Neural cell (in vitro differentiated cells): ENCODE measurements around the gene ALPG. TPM values are rescaled to one million over a fixed set of nuclear protein-coding genes. Genes with fewer than 3 reads are reported as not detected.

Source experiments
- H2AFZ ChIP-seq: fragments of 200-600, 300-800 bp; sonication (generic), shearing (Covaris generic); 2 replicates; pipeline ENCODE4 v1.6.0; 2014; ENCODE audit warnings: low read depth, mild to moderate bottlenecking, antibody characterized with exemption, low read length, moderate library complexity
- H3F3A ChIP-seq: fragments of 200-600 bp; shearing (Covaris generic); 2 replicates; pipeline ENCODE4 v1.6.1; 2016; ENCODE audit warnings: mild to moderate bottlenecking, moderate library complexity, mixed read lengths, antibody characterized with exemption, low read length; ENCODE audit not compliant: insufficient read depth, poor library complexity, severe bottlenecking
- H3K27ac ChIP-seq: fragments of 200-600, 300-800 bp; sonication (generic), shearing (Covaris generic); 2 replicates; pipeline ENCODE4 v1.5.1; 2014; ENCODE audit warnings: mild to moderate bottlenecking, low read length, moderate library complexity
- H3K27me3 ChIP-seq: fragments of 300-800, 200-600 bp; sonication (generic), shearing (Covaris generic); 2 replicates; pipeline ENCODE4 v1.6.0; 2014; ENCODE audit warnings: mild to moderate bottlenecking, low read depth, low read length, moderate library complexity; ENCODE audit not compliant: insufficient read depth
- H3K36me3 ChIP-seq: fragments of 300-800, 200-600 bp; sonication (generic), shearing (Covaris generic); 2 replicates; pipeline ENCODE4 v1.5.1; 2014; ENCODE audit warnings: mild to moderate bottlenecking, antibody characterized with exemption, low read length, moderate library complexity; ENCODE audit not compliant: insufficient read depth
- H3K4me2 ChIP-seq: fragments of 300-800, 200-600 bp; sonication (generic), shearing (Covaris generic); 2 replicates; pipeline ENCODE4 v1.6.0; 2014; ENCODE audit warnings: mild to moderate bottlenecking, low read length
- H3K4me3 ChIP-seq: fragments of 300-800, 200-600 bp; sonication (generic), shearing (Covaris generic); 2 replicates; pipeline ENCODE4 v1.5.1; 2014; ENCODE audit warnings: mild to moderate bottlenecking, low read length, moderate library complexity
- H3K79me2 ChIP-seq: fragments of 200-600 bp; shearing (Covaris generic); replicated peaks from 2 replicates; pipeline ENCODE4 v1.6.0; 2014; ENCODE audit warnings: mild to moderate bottlenecking, low read length, moderate library complexity; ENCODE audit not compliant: insufficient read depth
- H3K9ac ChIP-seq: fragments of 300-800, 200-600 bp; sonication (generic), shearing (Covaris generic); 2 replicates; pipeline ENCODE4 v1.6.1; 2016; ENCODE audit warnings: mild to moderate bottlenecking, low read length, mixed read lengths
- H3K9me2 ChIP-seq: fragments of 200-600 bp; shearing (Covaris generic); 2 replicates; pipeline ENCODE4 v1.6.1; 2016; ENCODE audit warnings: mild to moderate bottlenecking, low read length, mixed read lengths; ENCODE audit not compliant: insufficient read depth
- H3K9me3 ChIP-seq: fragments of 200-600, 300-800 bp; sonication (generic), shearing (Covaris generic); 2 replicates; pipeline ENCODE4 v1.6.1; 2016; ENCODE audit warnings: mild to moderate bottlenecking, mixed run types, low read length, moderate library complexity, mixed read lengths
- H4K20me1 ChIP-seq: fragments of 200-600 bp; shearing (Covaris generic); 2 replicates; pipeline ENCODE4 v1.6.1; 2016; ENCODE audit warnings: mild to moderate bottlenecking, mixed run types; ENCODE audit not compliant: insufficient read depth
- CTCF ChIP-seq: fragments of 450-650 bp; IDR thresholded peaks from 2 replicates; pipeline ENCODE4 v1.5.1; 2014; ENCODE audit warnings: antibody characterized with exemption, mild to moderate bottlenecking, moderate library complexity; ENCODE audit not compliant: poor library complexity, severe bottlenecking
- EP300 ChIP-seq: fragments of 450-650 bp; conservative IDR thresholded peaks from 2 replicates; pipeline ENCODE4 v1.6.1; 2014; ENCODE audit warnings: antibody characterized with exemption, mild to moderate bottlenecking, moderate library complexity; ENCODE audit not compliant: poor library complexity, severe bottlenecking
- EZH2 ChIP-seq: fragments of 200-600, 300-800 bp; shearing (Covaris generic), sonication (generic); IDR thresholded peaks from 2 replicates; pipeline ENCODE4 v1.6.1; 2014; ENCODE audit warnings: antibody characterized with exemption, low read length, borderline replicate concordance, mild to moderate bottlenecking; ENCODE audit not compliant: insufficient read depth, poor library complexity, severe bottlenecking
- MXI1 ChIP-seq: fragments of 450-650 bp; conservative IDR thresholded peaks from 2 replicates; pipeline ENCODE4 v1.6.1; 2014; ENCODE audit warnings: antibody characterized with exemption, mild to moderate bottlenecking; ENCODE audit not compliant: poor library complexity, severe bottlenecking
- POLR2AphosphoS5 ChIP-seq: IDR thresholded peaks from 2 replicates; pipeline ENCODE4 v1.6.1; 2012
- RAD21 ChIP-seq: fragments of 450-650 bp; conservative IDR thresholded peaks from 2 replicates; pipeline ENCODE4 v1.6.1; 2014; ENCODE audit warnings: antibody characterized with exemption, mild to moderate bottlenecking, moderate library complexity
- SMC3 ChIP-seq: fragments of 450-650 bp; conservative IDR thresholded peaks from 2 replicates; pipeline ENCODE4 v1.6.1; 2014; ENCODE audit warnings: antibody characterized with exemption, mild to moderate bottlenecking, moderate library complexity; ENCODE audit not compliant: poor library complexity
- TAF1 ChIP-seq: IDR thresholded peaks from 2 replicates; pipeline ENCODE4 v1.6.1; 2012; ENCODE audit warnings: low read depth
- polyA plus RNA-seq: library from polyadenylated mRNA; depleted of rRNA; stranded (reverse); fragments of >200 nt; gene quantifications from 2 replicates; pipeline ENCODE4 v1.2.3, GENCODE V29; 2014
- TF ChIP-seq, protein P1 (sequence below): IDR thresholded peaks from 2 replicates; pipeline ENCODE4 v1.6.1; 2012; ENCODE audit warnings: borderline replicate concordance

ALPG gene
- polyA plus RNA-seq, 1 donor from 2014 or later, result not detected

- H3K4me3 ChIP-seq, result no peak overlapping the region
- no peaks in the 10 kb centered on the region for H3K36me3 ChIP-seq
- H4K20me1 ChIP-seq, result no peaks in the 10 kb centered on the region
- no peak for TF ChIP-seq RAD21
- TF ChIP-seq TAF1, result no peak
- no peak for TF ChIP-seq SMC3
- no peak for TF ChIP-seq CTCF
- TF ChIP-seq, protein P1, sequence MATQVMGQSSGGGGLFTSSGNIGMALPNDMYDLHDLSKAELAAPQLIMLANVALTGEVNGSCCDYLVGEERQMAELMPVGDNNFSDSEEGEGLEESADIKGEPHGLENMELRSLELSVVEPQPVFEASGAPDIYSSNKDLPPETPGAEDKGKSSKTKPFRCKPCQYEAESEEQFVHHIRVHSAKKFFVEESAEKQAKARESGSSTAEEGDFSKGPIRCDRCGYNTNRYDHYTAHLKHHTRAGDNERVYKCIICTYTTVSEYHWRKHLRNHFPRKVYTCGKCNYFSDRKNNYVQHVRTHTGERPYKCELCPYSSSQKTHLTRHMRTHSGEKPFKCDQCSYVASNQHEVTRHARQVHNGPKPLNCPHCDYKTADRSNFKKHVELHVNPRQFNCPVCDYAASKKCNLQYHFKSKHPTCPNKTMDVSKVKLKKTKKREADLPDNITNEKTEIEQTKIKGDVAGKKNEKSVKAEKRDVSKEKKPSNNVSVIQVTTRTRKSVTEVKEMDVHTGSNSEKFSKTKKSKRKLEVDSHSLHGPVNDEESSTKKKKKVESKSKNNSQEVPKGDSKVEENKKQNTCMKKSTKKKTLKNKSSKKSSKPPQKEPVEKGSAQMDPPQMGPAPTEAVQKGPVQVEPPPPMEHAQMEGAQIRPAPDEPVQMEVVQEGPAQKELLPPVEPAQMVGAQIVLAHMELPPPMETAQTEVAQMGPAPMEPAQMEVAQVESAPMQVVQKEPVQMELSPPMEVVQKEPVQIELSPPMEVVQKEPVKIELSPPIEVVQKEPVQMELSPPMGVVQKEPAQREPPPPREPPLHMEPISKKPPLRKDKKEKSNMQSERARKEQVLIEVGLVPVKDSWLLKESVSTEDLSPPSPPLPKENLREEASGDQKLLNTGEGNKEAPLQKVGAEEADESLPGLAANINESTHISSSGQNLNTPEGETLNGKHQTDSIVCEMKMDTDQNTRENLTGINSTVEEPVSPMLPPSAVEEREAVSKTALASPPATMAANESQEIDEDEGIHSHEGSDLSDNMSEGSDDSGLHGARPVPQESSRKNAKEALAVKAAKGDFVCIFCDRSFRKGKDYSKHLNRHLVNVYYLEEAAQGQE, result no peak
- TF ChIP-seq POLR2AphosphoS5, result no peak
- TF ChIP-seq MXI1, result no peak
- TF ChIP-seq EP300, result no peak
- no peak for TF ChIP-seq EZH2
- no peaks in the 10 kb centered on the region for H3K9me3 ChIP-seq
- H3F3A ChIP-seq, result no peaks in the 10 kb centered on the region
- no peaks in the 10 kb centered on the region for H3K9me2 ChIP-seq
- no peaks in the 10 kb centered on the region for H3K27me3 ChIP-seq
- no peak overlapping the region for H2AFZ ChIP-seq
- no peaks in the 10 kb centered on the region for H3K79me2 ChIP-seq
- no peak overlapping the region for H3K27ac ChIP-seq
- H3K9ac ChIP-seq, result no peak overlapping the region
- no peak overlapping the region for H3K4me2 ChIP-seq
Measured at GRCh38 chr2:232437195-232437571, 30.5 kb downstream of the ALPG start.

DNA sequence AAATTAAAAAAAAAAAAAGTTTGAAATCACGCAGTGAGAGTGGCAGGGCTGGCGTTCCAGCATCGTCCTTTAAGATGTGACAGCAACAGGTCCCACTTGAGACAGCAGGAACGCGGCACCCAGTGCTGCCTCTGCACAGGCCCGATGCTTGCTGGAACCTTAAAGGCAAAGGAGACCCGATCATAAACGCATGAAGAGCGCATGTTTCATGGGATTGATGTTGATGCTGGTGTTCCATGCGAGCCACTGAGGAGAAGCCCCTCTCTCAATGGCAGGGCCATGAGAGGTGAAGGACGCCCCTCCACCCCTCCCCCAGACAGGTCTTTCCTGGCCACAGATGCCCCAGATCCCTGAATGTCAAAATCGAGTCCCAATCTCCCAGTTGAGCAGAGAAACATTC lies 31.4 kb downstream of the ALPG start:
- H2AFZ ChIP-seq, result no peak overlapping the region
- no peak overlapping the region for H3K9ac ChIP-seq
- H3K27me3 ChIP-seq, result no peaks in the 10 kb centered on the region
- H3K36me3 ChIP-seq, result no peaks in the 10 kb centered on the region
- TF ChIP-seq CTCF, result no peak
- no peak for TF ChIP-seq SMC3
- no peak for TF ChIP-seq EP300
- no peak for TF ChIP-seq MXI1
- no peak for TF ChIP-seq TAF1
- H3K9me3 ChIP-seq, result no peaks in the 10 kb centered on the region
- no peaks in the 10 kb centered on the region for H4K20me1 ChIP-seq
- no peak overlapping the region for H3K4me2 ChIP-seq
- no peaks in the 10 kb centered on the region for H3F3A ChIP-seq
- H3K9me2 ChIP-seq, result no peaks in the 10 kb centered on the region
- H3K4me3 ChIP-seq, result no peak overlapping the region
- H3K27ac ChIP-seq, result no peak overlapping the region
- H3K79me2 ChIP-seq, result no peaks in the 10 kb centered on the region
